H1 (cell line): ENCODE data around the gene FBXW5. TPM values are rescaled to one million over a fixed set of nuclear protein-coding genes. Genes with fewer than 3 reads are reported as not detected.

Experiments
- CTCF ChIA-PET: fragments of 300-600 bp; sonication (Branson Sonifier 250); formaldehyde crosslinking; loops from one replicate; lab custom pipeline; 2021; ENCODE audit not compliant: partially characterized antibody; lab: Charles Lee
- POLR2A ChIA-PET: fragments of 300-600 bp; sonication (Branson Sonifier 250); formaldehyde crosslinking; loops from one replicate; lab custom pipeline; 2021; ENCODE audit warnings: inconsistent platforms; ENCODE audit not compliant: partially characterized antibody; lab: Charles Lee
- DNase-seq, 2 experiments: peaks; one replicate each; pipeline versions ENCODE4 v3.0.0 to v3.0.0-alpha.2; 2010 to 2022; ENCODE audit warnings: low spot score in 2 of 2, low read depth in 1 of 2, mixed read lengths in 1 of 2
- FAIRE-seq: peaks from 2 replicates; lab custom pipeline; 2011; peaks lifted over from hg19 to GRCh38; lab: Jason Lieb, UNC
- H2AFZ ChIP-seq: 2 replicates; pipeline ENCODE4 v1.8.1; 2012; ENCODE audit warnings: low read length, inconsistent platforms
- H2AK5ac ChIP-seq: 2 replicates; pipeline ENCODE4 v1.6.1; 2013; ENCODE audit warnings: low read depth, low read length
- H2BK120ac ChIP-seq: replicated peaks from 2 replicates; pipeline ENCODE3; 2013; ENCODE audit warnings: low read depth, low read length, inconsistent platforms
- H2BK12ac ChIP-seq: 2 replicates; pipeline ENCODE4 v1.6.1; 2013; ENCODE audit warnings: low read depth, low read length
- H2BK15ac ChIP-seq: 2 replicates; pipeline ENCODE4 v1.6.1; 2013; ENCODE audit warnings: low read length
- H2BK20ac ChIP-seq: 2 replicates; pipeline ENCODE4 v1.6.1; 2013; ENCODE audit warnings: low read length
- H2BK5ac ChIP-seq: 2 replicates; pipeline ENCODE4 v1.6.1; 2013; ENCODE audit warnings: low read depth, low read length
- H3K14ac ChIP-seq: 2 replicates; pipeline ENCODE4 v1.6.1; 2013; ENCODE audit warnings: inconsistent platforms; ENCODE audit not compliant: insufficient read length
- H3K18ac ChIP-seq: 2 replicates; pipeline ENCODE4 v1.6.1; 2013; ENCODE audit warnings: low read length; ENCODE audit errors: extremely low read depth
- H3K23ac ChIP-seq: 2 replicates; pipeline ENCODE4 v1.6.1; 2013; ENCODE audit warnings: inconsistent platforms; ENCODE audit not compliant: insufficient read length
- H3K23me2 ChIP-seq: 2 replicates; pipeline ENCODE4 v1.6.1; 2013; ENCODE audit warnings: low read depth, low read length
- H3K27ac ChIP-seq: 2 replicates; pipeline ENCODE4 v1.6.1; 2011; ENCODE audit warnings: low read depth, low read length, inconsistent platforms
- H3K27me3 ChIP-seq, 4 experiments: replicated peaks in 1 of 4; 1 replicate in 1 of 4; 2 replicates in 3 of 4; pipeline versions ENCODE4 v1.6.1 to v1.8.1; 2011 to 2013; ENCODE audit warnings: low read length in 3 of 4, mild to moderate bottlenecking in 3 of 4, inconsistent platforms in 2 of 4, mixed read lengths in 2 of 4, moderate library complexity in 1 of 4; ENCODE audit not compliant: control insufficient read depth in 3 of 4, insufficient read depth in 3 of 4; ENCODE audit errors: extremely low read depth in 1 of 4
- H3K36me3 ChIP-seq, 4 experiments: 2 replicates each; pipeline versions ENCODE4 v1.6.1 to v1.8.1; 2011 to 2013; ENCODE audit warnings: mild to moderate bottlenecking in 4 of 4, low read length in 3 of 4, moderate library complexity in 2 of 4, control low read depth in 1 of 4, inconsistent platforms in 1 of 4; ENCODE audit not compliant: insufficient read depth in 4 of 4, control insufficient read depth in 2 of 4
- H3K4ac ChIP-seq: replicated peaks from 2 replicates; pipeline ENCODE3; 2013; ENCODE audit warnings: low read length, low read depth, mixed read lengths, inconsistent platforms; ENCODE audit not compliant: insufficient read length
- H3K4me1 ChIP-seq, 4 experiments: replicated peaks in 1 of 4; 1 replicate in 1 of 4; 2 replicates in 3 of 4; pipeline versions ENCODE4 v1.6.1 to v1.8.1; 2011 to 2013; ENCODE audit warnings: low read length in 3 of 4, inconsistent platforms in 2 of 4, mixed read lengths in 1 of 4; ENCODE audit not compliant: insufficient read depth in 4 of 4, control insufficient read depth in 3 of 4
- H3K4me2 ChIP-seq, 2 experiments: 2 replicates each; pipeline versions ENCODE4 v1.6.1 to v1.8.1; 2011 to 2013; ENCODE audit warnings: low read depth in 2 of 2, low read length in 2 of 2, control low read depth in 1 of 2, inconsistent platforms in 1 of 2, mild to moderate bottlenecking in 1 of 2; ENCODE audit not compliant: insufficient read depth in 1 of 2
- H3K4me3 ChIP-seq, 4 experiments: fragments of 200-600, 300-600 bp in 1 of 4; sonication (generic), shearing (Covaris generic), sonication (Bioruptor Twin) in 1 of 4; 2 replicates each; pipeline versions ENCODE4 v1.5.1 to v1.8.1; 2011 to 2016; ENCODE audit warnings: low read length in 4 of 4, low read depth in 3 of 4, control low read depth in 2 of 4, inconsistent platforms in 2 of 4, mild to moderate bottlenecking in 2 of 4, mixed read lengths in 1 of 4, moderate library complexity in 1 of 4; ENCODE audit not compliant: insufficient read depth in 2 of 4; ENCODE audit errors: extremely low read depth in 1 of 4
- H3K56ac ChIP-seq: replicated peaks from 2 replicates; pipeline ENCODE3; 2013; ENCODE audit warnings: low read depth, mild to moderate bottlenecking, mixed read lengths, low read length, inconsistent platforms; ENCODE audit not compliant: insufficient read length
- H3K79me1 ChIP-seq: 2 replicates; pipeline ENCODE4 v1.6.1; 2013; ENCODE audit warnings: low read depth, low read length, control low read depth
- H3K79me2 ChIP-seq, 2 experiments: 2 replicates each; pipeline versions ENCODE4 v1.6.1 to v1.8.1; 2012 to 2013; ENCODE audit warnings: low read length in 2 of 2, mild to moderate bottlenecking in 2 of 2, inconsistent platforms in 1 of 2; ENCODE audit not compliant: insufficient read depth in 2 of 2, control insufficient read depth in 1 of 2
- H3K9ac ChIP-seq, 4 experiments: replicated peaks in 1 of 4; 1 replicate in 1 of 4; 2 replicates in 3 of 4; pipeline versions ENCODE4 v1.6.1 to v1.8.1; 2011 to 2013; ENCODE audit warnings: low read depth in 3 of 4, low read length in 3 of 4, control low read depth in 2 of 4, mild to moderate bottlenecking in 2 of 4, moderate library complexity in 2 of 4, inconsistent platforms in 1 of 4; ENCODE audit errors: extremely low read depth in 1 of 4
- H3K9me3 ChIP-seq, 2 experiments: 2 replicates each; pipeline versions ENCODE4 v1.6.1 to v1.8.1; 2012 to 2013; ENCODE audit warnings: mild to moderate bottlenecking in 2 of 2, moderate library complexity in 2 of 2, control low read depth in 1 of 2, inconsistent platforms in 1 of 2, low read depth in 1 of 2, low read length in 1 of 2, mixed read lengths in 1 of 2; ENCODE audit not compliant: insufficient read depth in 2 of 2
- H4K20me1 ChIP-seq, 2 experiments: replicated peaks in 1 of 2; 2 replicates each; pipeline versions ENCODE3 to v1.8.1; 2011 to 2013; ENCODE audit warnings: inconsistent platforms in 2 of 2, low read length in 2 of 2, mild to moderate bottlenecking in 1 of 2; ENCODE audit not compliant: insufficient read depth in 2 of 2, control insufficient read depth in 1 of 2
- H4K5ac ChIP-seq: 2 replicates; pipeline ENCODE4 v1.6.1; 2013; ENCODE audit warnings: low read length, low read depth, mixed read lengths, inconsistent platforms; ENCODE audit not compliant: insufficient read length
- H4K8ac ChIP-seq: 2 replicates; pipeline ENCODE4 v1.8.0; 2013; ENCODE audit warnings: mild to moderate bottlenecking, moderate library complexity, low read length, inconsistent platforms; ENCODE audit not compliant: insufficient read depth; ENCODE audit errors: extremely low read depth
- H4K91ac ChIP-seq: replicated peaks from 2 replicates; pipeline ENCODE3; 2013; ENCODE audit warnings: low read length, mixed read lengths, inconsistent platforms; ENCODE audit not compliant: insufficient read length
- CBX5 ChIP-seq: fragments of 300-800, 300-1000 bp; sonication (generic); IDR thresholded peaks from 2 replicates; pipeline ENCODE4 v1.7.1; 2016; ENCODE audit warnings: antibody characterized with exemption, low read length, low read depth
- EZH2 ChIP-seq: fragments of 200-600 bp; sonication (generic); IDR thresholded peaks from 2 replicates; pipeline ENCODE4 v1.7.1; 2012; ENCODE audit warnings: low read depth, mild to moderate bottlenecking, moderate library complexity, low read length, inconsistent platforms; ENCODE audit not compliant: severe bottlenecking
- JUN ChIP-seq: IDR thresholded peaks from 2 replicates; pipeline ENCODE4 v1.6.1; 2011; ENCODE audit warnings: low read depth, mild to moderate bottlenecking, improper control_type of control experiment, low read length
- KDM5A ChIP-seq: fragments of 200-600 bp; IDR thresholded peaks from 2 replicates; pipeline ENCODE4 v1.7.1; 2012; ENCODE audit warnings: mild to moderate bottlenecking, low read length, inconsistent platforms, mixed read lengths
- NANOG ChIP-seq: IDR thresholded peaks from 2 replicates; pipeline ENCODE4 v1.6.1; 2011; ENCODE audit warnings: low read length, low read depth, mild to moderate bottlenecking, inconsistent platforms; ENCODE audit not compliant: insufficient read depth, poor library complexity, severe bottlenecking
- SAP30 ChIP-seq: fragments of 300-600 bp; sonication (generic); IDR thresholded peaks from 2 replicates; pipeline ENCODE4 v1.7.1; 2012; ENCODE audit warnings: low read length, moderate library complexity, mild to moderate bottlenecking, inconsistent platforms; ENCODE audit not compliant: insufficient read depth, insufficient replicate concordance
- YY1 ChIP-seq: IDR thresholded peaks from 2 replicates; pipeline ENCODE4 v1.6.1; 2011; ENCODE audit warnings: low read depth, mild to moderate bottlenecking, low read length
- WGBS, 2 experiments: shearing (Covaris generic) in 1 of 2; methylation state at CpG; one replicate each; pipeline versions ENCODE4 v1.1.6 to v1.1.7; 2013 to 2015; ENCODE audit warnings: low lambda C conversion rate in 2 of 2, mixed read lengths in 2 of 2, inconsistent platforms in 1 of 2, low coverage in 1 of 2, missing lambda C conversion rate in 1 of 2; ENCODE audit not compliant: insufficient replicate concordance in 2 of 2, insufficient coverage in 1 of 2, insufficient read length in 1 of 2; ENCODE audit errors: extremely low coverage in 1 of 2, missing lambda C conversion rate in 1 of 2; 5-methylcytosine and 5-hydroxymethylcytosine counted together
- polyA plus RNA-seq, 7 experiments: library from polyadenylated mRNA; depleted of rRNA in 3 of 7; stranded (reverse) in 5 of 7; unstranded in 2 of 7; fragments of >200 nt in 5 of 7; fragments of 200-250 nt in 2 of 7; gene quantifications; 1 replicate in 5 of 7; 2 replicates in 1 of 7; 4 replicates in 1 of 7; pipeline versions ENCODE4 v1.2.1 to v1.2.3, GENCODE V29; 2011 to 2013; ENCODE audit warnings: missing spikeins in 2 of 7, mixed read lengths in 2 of 7
- total RNA-seq: library from RNA; stranded (reverse); fragmentation: NEBNext Ultra II Directional; extraction: Animal tissue kit (Norgen Biotek cat#: 25700); gene quantifications from 2 replicates; pipeline ENCODE4 v1.2.1, GENCODE V29; 2021

Gene FBXW5
- total and polyA plus RNA-seq, 2 of the 8 experiments (the other 6 are each of a cell fraction or from before 2014, with no cell fraction given), result 49.0 to 71.0 TPM

- Histone ChIP-seq H2AFZ (no peak overlapping the region), H3K9me3 (no peaks in the 10 kb centered on the region; a peak in 1 of 4 replicates), H2BK5ac (no peak overlapping the region), H3K79me2 (no peaks in the 10 kb centered on the region; a peak in 1 of 4 replicates), H4K8ac (no peak overlapping the region), H3K4me1 (peaks cover 0 to 6% (median 0%) of the 10 kb centered on the region in 4 experiments; a peak in 2 of 7 replicates), H3K18ac (no peak overlapping the region), H3K4me3 (no peak overlapping the region), H2BK120ac (no peak overlapping the region), H3K23ac (no peak overlapping the region), H3K27me3 (no peaks in the 10 kb centered on the region), H4K91ac (no peak overlapping the region), H2BK20ac (no peak overlapping the region), H2BK12ac (no peak overlapping the region), H3K23me2 (no peaks in the 10 kb centered on the region), H3K4ac (no peak overlapping the region), H3K9ac (no peak overlapping the region), H3K27ac (no peak overlapping the region), H3K36me3 (peaks cover 7 to 10% (median 8%) of the 10 kb centered on the region in 4 experiments; a peak in 6 of 8 replicates), H3K79me1 (no peaks in the 10 kb centered on the region; the same call in none of the 2 replicates), H3K4me2 (no peak overlapping the region), H4K20me1 (peaks cover 2 to 16% of the 10 kb centered on the region in 2 experiments), H4K5ac (no peak overlapping the region), H2AK5ac (no peak overlapping the region), H3K14ac (no peak overlapping the region), H3K56ac (no peak overlapping the region), H2BK15ac (no peak overlapping the region)
- ChIA-PET CTCF (interaction anchor here (1.4 to 2.2 kb wide), 3 partner anchors 9 to 93 kb away, joined by 4 to 6 read pairs (median 5); no protein-coding TSS in a partner anchor), POLR2A (interaction anchor here (1.2 kb wide), 1 partner anchor 28 kb away, joined by 3 read pairs; no protein-coding TSS in a partner anchor)
- WGBS, 2 experiments, result 94% methylated on average over 3 of the region's 3 CpGs; no CpG with 5 or more reads in 1 of the 2 experiments
- DNase-seq (no peak), FAIRE-seq (no peak)
- TF ChIP-seq EZH2 (no peak), SAP30 (no peak), NANOG (no peak), KDM5A (no peak), JUN (no peak), CBX5 (no peak), YY1 (no peak)
Observed at GRCh38 chr9:136935651-136936050, 8.9 kb downstream of the FBXW5 start.
